MM.1S (cell line): ENCODE results near the gene ZNF804A.

Source experiments
- DNase-seq: peaks from one replicate; pipeline ENCODE4 v3.0.0-alpha.2; 2015
- H2AFZ ChIP-seq: fragments of 300-600 bp; sonication (generic); 2 replicates; pipeline ENCODE4 v1.6.0; 2016; ENCODE audit warnings: antibody characterized with exemption, low read length
- H3F3A ChIP-seq: fragments of 300-600 bp; sonication (generic); 2 replicates; pipeline ENCODE4 v1.6.1; 2016; ENCODE audit warnings: mild to moderate bottlenecking, antibody characterized with exemption, low read length, moderate library complexity, mixed read lengths; ENCODE audit not compliant: insufficient read depth
- H3K27ac ChIP-seq: fragments of 300-600 bp; sonication (generic); 2 replicates; pipeline ENCODE4 v1.5.1; 2016; ENCODE audit warnings: mild to moderate bottlenecking, low read length
- H3K27me3 ChIP-seq: fragments of 300-600 bp; sonication (generic); replicated peaks from 2 replicates; pipeline ENCODE4 v1.6.0; 2016; ENCODE audit warnings: low read length; ENCODE audit not compliant: insufficient read depth
- H3K36me3 ChIP-seq: fragments of 300-600 bp; sonication (generic); replicated peaks from 2 replicates; pipeline ENCODE4 v1.6.1; 2016; ENCODE audit warnings: mild to moderate bottlenecking, low read length, mixed read lengths; ENCODE audit not compliant: insufficient read depth
- H3K4me1 ChIP-seq: fragments of 300-600 bp; sonication (generic); 2 replicates; pipeline ENCODE4 v1.6.1; 2016; ENCODE audit warnings: low read length, mixed read lengths
- H3K4me2 ChIP-seq: fragments of 300-600 bp; sonication (generic); 2 replicates; pipeline ENCODE4 v1.6.0; 2016; ENCODE audit warnings: low read depth, low read length
- H3K4me3 ChIP-seq: fragments of 300-600 bp; sonication (generic); 2 replicates; pipeline ENCODE4 v1.5.1; 2016; ENCODE audit warnings: low read length, mixed read lengths
- H3K79me2 ChIP-seq: fragments of 300-600 bp; sonication (generic); 2 replicates; pipeline ENCODE4 v1.6.1; 2016; ENCODE audit warnings: mixed run types, low read length, mixed read lengths
- H3K9ac ChIP-seq: fragments of 300-600 bp; sonication (generic); 2 replicates; pipeline ENCODE4 v1.6.1; 2016; ENCODE audit warnings: low read length, mixed read lengths
- H3K9me2 ChIP-seq: fragments of 300-600 bp; sonication (generic); replicated peaks from 2 replicates; pipeline ENCODE4 v1.6.1; 2016; ENCODE audit warnings: mild to moderate bottlenecking, low read length, mixed read lengths; ENCODE audit not compliant: insufficient read depth
- H3K9me3 ChIP-seq: fragments of 300-600 bp; sonication (generic); replicated peaks from 2 replicates; pipeline ENCODE4 v1.6.1; 2016; ENCODE audit warnings: mild to moderate bottlenecking, low read length, mixed read lengths; ENCODE audit not compliant: insufficient read depth
- H4K20me1 ChIP-seq: fragments of 300-600 bp; sonication (generic); 2 replicates; pipeline ENCODE4 v1.6.1; 2016; ENCODE audit warnings: mild to moderate bottlenecking, low read length, moderate library complexity, mixed read lengths; ENCODE audit not compliant: insufficient read depth
- CTCF ChIP-seq: fragments of 300-600 bp; sonication (generic); IDR thresholded peaks from 2 replicates; pipeline ENCODE4 v1.5.1; 2016; ENCODE audit warnings: antibody characterized with exemption, low read length, mixed read lengths
- EZH2 ChIP-seq: fragments of 300-600 bp; sonication (generic); optimal IDR thresholded peaks from 2 replicates; pipeline ENCODE3; 2017; ENCODE audit warnings: low read depth, mild to moderate bottlenecking, antibody characterized with exemption, low read length, mixed read lengths
- EZH2phosphoT487 ChIP-seq: fragments of 300-600 bp; sonication (generic); IDR thresholded peaks from 2 replicates; pipeline ENCODE4 v1.6.1; 2018; ENCODE audit warnings: antibody characterized with exemption, low read length

The ZNF804A gene

GRCh38 chr2:184560603-184561002 is 37.7 kb upstream of the ZNF804A start:
- H4K20me1 ChIP-seq: no peaks in the 10 kb centered on the region
- H3K27me3 ChIP-seq: no peaks in the 10 kb centered on the region
- no peaks in the 10 kb centered on the region for H3F3A ChIP-seq
- no peak overlapping the region for H3K9ac ChIP-seq
- H3K4me3 ChIP-seq: no peak overlapping the region
- no peaks in the 10 kb centered on the region for H3K36me3 ChIP-seq
- TF ChIP-seq EZH2 (no peak), CTCF (no peak), EZH2phosphoT487 (no peak)
- H3K79me2 ChIP-seq: no peaks in the 10 kb centered on the region
- H3K4me1 ChIP-seq: no peaks in the 10 kb centered on the region
- H3K9me3 ChIP-seq: no peaks in the 10 kb centered on the region
- no peaks in the 10 kb centered on the region for H3K9me2 ChIP-seq
- no peak overlapping the region for H3K4me2 ChIP-seq
- no peak for DNase-seq
- no peak overlapping the region for H2AFZ ChIP-seq
- H3K27ac ChIP-seq: no peak overlapping the region

DNA sequence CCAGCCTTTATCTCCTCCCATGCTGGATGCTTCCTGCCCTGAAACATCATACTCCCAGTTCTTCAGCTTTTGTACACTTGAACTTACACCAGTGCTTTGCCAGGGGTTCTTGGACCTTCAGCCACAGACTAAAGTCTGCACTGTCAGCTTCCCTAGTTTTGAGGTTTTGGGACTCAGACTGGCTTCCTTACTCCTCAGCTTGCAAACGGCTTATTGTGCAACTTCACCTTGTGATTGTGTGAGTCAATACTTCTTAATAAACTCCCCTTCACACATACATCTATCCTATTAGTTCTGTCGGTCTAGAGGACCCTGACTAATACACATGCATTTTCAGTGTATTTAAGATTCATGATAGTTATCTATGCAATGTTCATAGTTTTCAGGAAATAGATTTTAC is 35.8 kb upstream of the ZNF804A start:
- H3F3A ChIP-seq: no peaks in the 10 kb centered on the region
- no peak overlapping the region for H3K27ac ChIP-seq
- H3K4me3 ChIP-seq: no peak overlapping the region
- H2AFZ ChIP-seq: no peak overlapping the region
- DNase-seq: no peak
- no peaks in the 10 kb centered on the region for H3K4me1 ChIP-seq
- no peaks in the 10 kb centered on the region for H3K9me2 ChIP-seq
- H4K20me1 ChIP-seq: no peaks in the 10 kb centered on the region
- H3K79me2 ChIP-seq: no peaks in the 10 kb centered on the region
- no peaks in the 10 kb centered on the region for H3K27me3 ChIP-seq
- H3K4me2 ChIP-seq: no peak overlapping the region
- no peaks in the 10 kb centered on the region for H3K9me3 ChIP-seq
- no peak overlapping the region for H3K9ac ChIP-seq
- H3K36me3 ChIP-seq: no peaks in the 10 kb centered on the region
- TF ChIP-seq EZH2phosphoT487 (no peak), EZH2 (no peak), CTCF (no peak)

DNA sequence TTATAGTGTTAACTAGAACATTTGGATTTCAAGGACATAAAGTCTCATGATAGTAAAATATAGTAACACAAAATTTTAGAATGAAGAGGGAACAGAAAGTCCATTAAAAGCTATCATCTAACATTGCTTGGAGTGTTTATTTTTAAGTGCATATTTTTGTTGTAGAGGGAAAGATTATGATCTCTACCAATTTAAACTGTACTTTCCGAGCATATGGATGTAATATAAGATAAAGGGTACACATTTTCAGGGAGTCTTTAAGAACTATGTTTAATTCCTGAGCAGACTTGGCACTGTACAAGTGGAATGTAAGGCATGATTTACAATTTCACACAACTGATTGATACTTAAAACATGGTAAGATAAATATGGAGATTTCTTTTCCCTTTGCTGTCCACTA is 34.2 kb upstream of the ZNF804A start:
- Histone ChIP-seq H3K4me3 (no peak overlapping the region), H3K79me2 (no peaks in the 10 kb centered on the region), H2AFZ (no peak overlapping the region), H3K9me3 (no peaks in the 10 kb centered on the region), H3K9me2 (no peaks in the 10 kb centered on the region), H3F3A (no peaks in the 10 kb centered on the region), H3K27ac (no peak overlapping the region), H4K20me1 (no peaks in the 10 kb centered on the region), H3K9ac (no peak overlapping the region), H3K4me1 (no peaks in the 10 kb centered on the region), H3K4me2 (no peak overlapping the region), H3K27me3 (no peaks in the 10 kb centered on the region), H3K36me3 (no peaks in the 10 kb centered on the region)
- DNase-seq: no peak
- TF ChIP-seq EZH2: no peak

DNA sequence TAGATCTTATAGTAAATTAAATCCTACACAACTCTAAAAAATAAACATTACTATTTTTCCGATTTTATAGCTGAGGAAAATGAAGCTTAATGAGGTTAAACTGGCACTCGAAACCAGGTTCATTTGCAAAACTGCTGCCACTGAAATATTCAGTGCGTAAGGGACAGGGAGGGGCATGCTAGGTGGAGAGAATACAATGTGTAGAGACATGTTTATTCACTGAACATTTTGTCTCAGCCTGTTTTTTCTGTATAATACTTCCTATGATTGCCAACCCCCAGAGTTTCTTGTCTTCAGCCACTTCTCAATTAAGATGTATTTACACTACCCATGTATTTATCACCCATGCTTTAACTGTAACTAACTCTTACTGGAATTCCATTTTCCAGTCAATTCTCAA is 31.6 kb upstream of the ZNF804A start:
- no peak overlapping the region for H3K4me3 ChIP-seq
- no peaks in the 10 kb centered on the region for H4K20me1 ChIP-seq
- H3K9me2 ChIP-seq: no peaks in the 10 kb centered on the region
- H3K36me3 ChIP-seq: no peaks in the 10 kb centered on the region
- H2AFZ ChIP-seq: no peak overlapping the region
- H3K9ac ChIP-seq: no peak overlapping the region
- no peaks in the 10 kb centered on the region for H3F3A ChIP-seq
- no peaks in the 10 kb centered on the region for H3K9me3 ChIP-seq
- H3K4me1 ChIP-seq: peaks cover 14% of the 10 kb centered on the region
- H3K4me2 ChIP-seq: no peak overlapping the region
- no peak for DNase-seq
- H3K27me3 ChIP-seq: no peaks in the 10 kb centered on the region
- no peaks in the 10 kb centered on the region for H3K79me2 ChIP-seq
- TF ChIP-seq EZH2 (no peak), CTCF (no peak), EZH2phosphoT487 (no peak)
- H3K27ac ChIP-seq: no peak overlapping the region
